Measurements from ENCODE around the gene SOD1.
"Not testable (repeated sequence)": the region's sequence is repeated elsewhere in the genome, so short reads cannot be mapped to it uniquely, and the experiment has no call there.

Gene SOD1

GRCh38 chr21:31656199-31657095 lies 3.0 kb upstream of the SOD1 start:
- no peak for FAIRE-seq

- no peak for FAIRE-seq
Measured at GRCh38 chr21:31658053-31658452, 1.4 kb upstream of the SOD1 start.

GRCh38 chr21:31659286-31659535 lies 282 bp upstream of the SOD1 start:
- FAIRE-seq, result no peak

- FAIRE-seq, result no peak
Measured at GRCh38 chr21:31660259-31660565, 719 bp downstream of the SOD1 start.

GRCh38 chr21:31660591-31660990 lies 1.1 kb downstream of the SOD1 start:
- no peak for FAIRE-seq

GRCh38 chr21:31663584-31664249 lies 4.2 kb downstream of the SOD1 start:
- FAIRE-seq, result no peak

GRCh38 chr21:31665397-31665796 lies 5.9 kb downstream of the SOD1 start:
- no peak for FAIRE-seq

GRCh38 chr21:31665869-31666268 lies 6.4 kb downstream of the SOD1 start:
- FAIRE-seq, result not testable (repeated sequence)

GRCh38 chr21:31666445-31667010 lies 7.0 kb downstream of the SOD1 start:
- no peak for FAIRE-seq

- no peak for FAIRE-seq
Measured at GRCh38 chr21:31667132-31667531, 7.6 kb downstream of the SOD1 start.

GRCh38 chr21:31667639-31668038 lies 8.1 kb downstream of the SOD1 start:
- FAIRE-seq, result no peak

- no peak for FAIRE-seq
Measured at GRCh38 chr21:31668651-31669491, 9.4 kb downstream of the SOD1 start.

GRCh38 chr21:31670070-31670469 lies 10.6 kb downstream of the SOD1 start:
- no peak for FAIRE-seq

- no peak for FAIRE-seq
Measured at GRCh38 chr21:31671146-31671716, 11.7 kb downstream of the SOD1 start.

GRCh38 chr21:31671931-31672330 lies 12.4 kb downstream of the SOD1 start:
- FAIRE-seq, result no peak

- no peak for FAIRE-seq
Measured at GRCh38 chr21:31673321-31673912, 13.9 kb downstream of the SOD1 start.

- no peak for FAIRE-seq
Measured at GRCh38 chr21:31675318-31675717, 15.8 kb downstream of the SOD1 start.

GRCh38 chr21:31675960-31676359 lies 16.5 kb downstream of the SOD1 start:
- FAIRE-seq, result no peak

GRCh38 chr21:31677047-31677446 lies 17.6 kb downstream of the SOD1 start:
- FAIRE-seq, result no peak

- FAIRE-seq, result no peak
Measured at GRCh38 chr21:31678478-31678877, 19.0 kb downstream of the SOD1 start.

GRCh38 chr21:31682620-31683019 lies 23.1 kb downstream of the SOD1 start:
- FAIRE-seq, result no peak

GRCh38 chr21:31683029-31683428 lies 23.5 kb downstream of the SOD1 start:
- FAIRE-seq, result no peak

GRCh38 chr21:31684918-31685317 lies 25.4 kb downstream of the SOD1 start:
- no peak for FAIRE-seq

Data from G401.6 (cell line).